ENCODE data around the gene TMEM242. TPM values are rescaled to one million over a fixed set of nuclear protein-coding genes. Genes with fewer than 3 reads are reported as not detected.

The TMEM242 gene
- polyA plus RNA-seq, 1 of the 3 experiments (the other 2 are of a cell fraction), result 7.4 TPM

DNA sequence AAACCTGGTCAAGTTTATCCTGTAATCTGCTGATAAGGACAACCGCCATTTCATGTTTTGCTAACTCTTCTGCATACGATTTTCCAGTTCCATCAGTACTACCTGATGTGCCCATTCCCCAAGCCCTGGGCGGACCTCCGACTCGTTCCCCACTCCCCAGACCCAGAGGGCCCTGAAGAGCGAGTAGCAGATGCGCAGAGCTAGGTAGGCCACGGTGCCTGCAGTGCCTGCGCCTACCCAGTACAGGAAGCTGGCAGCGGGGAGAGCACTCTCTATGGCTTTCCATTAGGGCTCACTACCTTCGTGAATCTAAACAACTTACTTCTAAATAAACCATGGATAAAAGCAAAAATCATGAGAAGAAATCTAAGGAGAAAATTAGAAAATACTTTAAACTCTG lies 43.3 kb upstream of the TMEM242 start:
- 74% methylated on average over 10 of the region's 11 CpGs for WGBS (ENCODE audit: low lambda C conversion rate)
- no peaks in the 10 kb centered on the region for H3K36me3 ChIP-seq (replicated peaks in 1 of 2; ENCODE audit: control insufficient read depth in 1 of 2, insufficient read depth in 2 of 2, low read length in 1 of 2)
- H4K20me1 ChIP-seq (ENCODE audit: insufficient read depth), result no peaks in the 10 kb centered on the region
- H3K4me1 ChIP-seq (ENCODE audit: control insufficient read depth in 1 of 2, insufficient read depth in 2 of 2, low read depth in 1 of 2, low read length in 1 of 2), result no peaks in the 10 kb centered on the region
- ChIA-PET POLR2A (no interaction called here), CTCF (interaction anchor here (0.6 kb wide), 1 partner anchor 96 kb away, joined by 3 read pairs; no protein-coding TSS in a partner anchor)
- H3K79me2 ChIP-seq (ENCODE audit: insufficient read depth), result no peaks in the 10 kb centered on the region
- H3K9me3 ChIP-seq, result no peaks in the 10 kb centered on the region
- no peaks in the 10 kb centered on the region for H3K27me3 ChIP-seq (ENCODE audit: insufficient read depth)
- TF ChIP-seq, protein P1, sequence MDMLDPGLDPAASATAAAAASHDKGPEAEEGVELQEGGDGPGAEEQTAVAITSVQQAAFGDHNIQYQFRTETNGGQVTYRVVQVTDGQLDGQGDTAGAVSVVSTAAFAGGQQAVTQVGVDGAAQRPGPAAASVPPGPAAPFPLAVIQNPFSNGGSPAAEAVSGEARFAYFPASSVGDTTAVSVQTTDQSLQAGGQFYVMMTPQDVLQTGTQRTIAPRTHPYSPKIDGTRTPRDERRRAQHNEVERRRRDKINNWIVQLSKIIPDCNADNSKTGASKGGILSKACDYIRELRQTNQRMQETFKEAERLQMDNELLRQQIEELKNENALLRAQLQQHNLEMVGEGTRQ (IDR thresholded peaks at IDR 0.05; ENCODE audit: borderline replicate concordance, low read depth, low read length), result no peak
- TF ChIP-seq EZH2phosphoT487 (IDR thresholded peaks at IDR 0.05; ENCODE audit: borderline replicate concordance, low read depth) (no peak), USF1 (IDR thresholded peaks at IDR 0.05; ENCODE audit: borderline replicate concordance, low read depth) (no peak), MEF2A (IDR thresholded peaks at IDR 0.05; ENCODE audit: borderline replicate concordance, low read depth) (no peak), CHD2 (IDR thresholded peaks at IDR 0.05; ENCODE audit: low read length, partially characterized antibody) (no peak), MAX (IDR thresholded peaks at IDR 0.05; ENCODE audit: low read depth) (no peak), YY1 (IDR thresholded peaks at IDR 0.05; ENCODE audit: low read depth) (no peak), JUND (IDR thresholded peaks at IDR 0.05) (no peak), RFX5 (IDR thresholded peaks at IDR 0.05; ENCODE audit: low read length) (no peak), RXRA (IDR thresholded peaks at IDR 0.05; ENCODE audit: borderline replicate concordance, low read depth) (no peak), FOSL2 (IDR thresholded peaks at IDR 0.05; ENCODE audit: borderline replicate concordance, low read depth) (no peak), POLR2AphosphoS5 (IDR thresholded peaks at IDR 0.05; ENCODE audit: low read depth, low read length) (no peak)
- TF ChIP-seq, protein P2, sequence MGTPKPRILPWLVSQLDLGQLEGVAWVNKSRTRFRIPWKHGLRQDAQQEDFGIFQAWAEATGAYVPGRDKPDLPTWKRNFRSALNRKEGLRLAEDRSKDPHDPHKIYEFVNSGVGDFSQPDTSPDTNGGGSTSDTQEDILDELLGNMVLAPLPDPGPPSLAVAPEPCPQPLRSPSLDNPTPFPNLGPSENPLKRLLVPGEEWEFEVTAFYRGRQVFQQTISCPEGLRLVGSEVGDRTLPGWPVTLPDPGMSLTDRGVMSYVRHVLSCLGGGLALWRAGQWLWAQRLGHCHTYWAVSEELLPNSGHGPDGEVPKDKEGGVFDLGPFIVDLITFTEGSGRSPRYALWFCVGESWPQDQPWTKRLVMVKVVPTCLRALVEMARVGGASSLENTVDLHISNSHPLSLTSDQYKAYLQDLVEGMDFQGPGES (IDR thresholded peaks at IDR 0.05; ENCODE audit: low read depth, low read length), result no peak
- TF ChIP-seq, protein P3, sequence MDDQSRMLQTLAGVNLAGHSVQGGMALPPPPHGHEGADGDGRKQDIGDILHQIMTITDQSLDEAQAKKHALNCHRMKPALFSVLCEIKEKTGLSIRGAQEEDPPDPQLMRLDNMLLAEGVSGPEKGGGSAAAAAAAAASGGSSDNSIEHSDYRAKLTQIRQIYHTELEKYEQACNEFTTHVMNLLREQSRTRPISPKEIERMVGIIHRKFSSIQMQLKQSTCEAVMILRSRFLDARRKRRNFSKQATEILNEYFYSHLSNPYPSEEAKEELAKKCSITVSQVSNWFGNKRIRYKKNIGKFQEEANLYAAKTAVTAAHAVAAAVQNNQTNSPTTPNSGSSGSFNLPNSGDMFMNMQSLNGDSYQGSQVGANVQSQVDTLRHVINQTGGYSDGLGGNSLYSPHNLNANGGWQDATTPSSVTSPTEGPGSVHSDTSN (IDR thresholded peaks at IDR 0.05), result no peak
- TF ChIP-seq, protein P4, sequence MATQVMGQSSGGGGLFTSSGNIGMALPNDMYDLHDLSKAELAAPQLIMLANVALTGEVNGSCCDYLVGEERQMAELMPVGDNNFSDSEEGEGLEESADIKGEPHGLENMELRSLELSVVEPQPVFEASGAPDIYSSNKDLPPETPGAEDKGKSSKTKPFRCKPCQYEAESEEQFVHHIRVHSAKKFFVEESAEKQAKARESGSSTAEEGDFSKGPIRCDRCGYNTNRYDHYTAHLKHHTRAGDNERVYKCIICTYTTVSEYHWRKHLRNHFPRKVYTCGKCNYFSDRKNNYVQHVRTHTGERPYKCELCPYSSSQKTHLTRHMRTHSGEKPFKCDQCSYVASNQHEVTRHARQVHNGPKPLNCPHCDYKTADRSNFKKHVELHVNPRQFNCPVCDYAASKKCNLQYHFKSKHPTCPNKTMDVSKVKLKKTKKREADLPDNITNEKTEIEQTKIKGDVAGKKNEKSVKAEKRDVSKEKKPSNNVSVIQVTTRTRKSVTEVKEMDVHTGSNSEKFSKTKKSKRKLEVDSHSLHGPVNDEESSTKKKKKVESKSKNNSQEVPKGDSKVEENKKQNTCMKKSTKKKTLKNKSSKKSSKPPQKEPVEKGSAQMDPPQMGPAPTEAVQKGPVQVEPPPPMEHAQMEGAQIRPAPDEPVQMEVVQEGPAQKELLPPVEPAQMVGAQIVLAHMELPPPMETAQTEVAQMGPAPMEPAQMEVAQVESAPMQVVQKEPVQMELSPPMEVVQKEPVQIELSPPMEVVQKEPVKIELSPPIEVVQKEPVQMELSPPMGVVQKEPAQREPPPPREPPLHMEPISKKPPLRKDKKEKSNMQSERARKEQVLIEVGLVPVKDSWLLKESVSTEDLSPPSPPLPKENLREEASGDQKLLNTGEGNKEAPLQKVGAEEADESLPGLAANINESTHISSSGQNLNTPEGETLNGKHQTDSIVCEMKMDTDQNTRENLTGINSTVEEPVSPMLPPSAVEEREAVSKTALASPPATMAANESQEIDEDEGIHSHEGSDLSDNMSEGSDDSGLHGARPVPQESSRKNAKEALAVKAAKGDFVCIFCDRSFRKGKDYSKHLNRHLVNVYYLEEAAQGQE (IDR thresholded peaks at IDR 0.05; ENCODE audit: low read depth, low read length), result no peak
- H3K4me2 ChIP-seq, result no peak overlapping the region
- no peak overlapping the region for H3K9ac ChIP-seq
- H3K9me2 ChIP-seq, result no peaks in the 10 kb centered on the region
- H3K27ac ChIP-seq (ENCODE audit: low read depth in 2 of 2, low read length in 1 of 2), result no peak overlapping the region
- no peak overlapping the region for H3K4me3 ChIP-seq (ENCODE audit: low read depth in 2 of 2, low read length in 1 of 2)
- no peak overlapping the region for H2AFZ ChIP-seq (ENCODE audit: low read depth)
- no peaks in the 10 kb centered on the region for H3F3A ChIP-seq (replicated peaks; ENCODE audit: insufficient read depth)
- no peak for DNase-seq
